ENCODE results near the gene CFAP97.
"Not testable (repeated sequence)": the region's sequence is repeated elsewhere in the genome, so short reads cannot be mapped to it uniquely, and the experiment has no call there.

The CFAP97 gene

DNA sequence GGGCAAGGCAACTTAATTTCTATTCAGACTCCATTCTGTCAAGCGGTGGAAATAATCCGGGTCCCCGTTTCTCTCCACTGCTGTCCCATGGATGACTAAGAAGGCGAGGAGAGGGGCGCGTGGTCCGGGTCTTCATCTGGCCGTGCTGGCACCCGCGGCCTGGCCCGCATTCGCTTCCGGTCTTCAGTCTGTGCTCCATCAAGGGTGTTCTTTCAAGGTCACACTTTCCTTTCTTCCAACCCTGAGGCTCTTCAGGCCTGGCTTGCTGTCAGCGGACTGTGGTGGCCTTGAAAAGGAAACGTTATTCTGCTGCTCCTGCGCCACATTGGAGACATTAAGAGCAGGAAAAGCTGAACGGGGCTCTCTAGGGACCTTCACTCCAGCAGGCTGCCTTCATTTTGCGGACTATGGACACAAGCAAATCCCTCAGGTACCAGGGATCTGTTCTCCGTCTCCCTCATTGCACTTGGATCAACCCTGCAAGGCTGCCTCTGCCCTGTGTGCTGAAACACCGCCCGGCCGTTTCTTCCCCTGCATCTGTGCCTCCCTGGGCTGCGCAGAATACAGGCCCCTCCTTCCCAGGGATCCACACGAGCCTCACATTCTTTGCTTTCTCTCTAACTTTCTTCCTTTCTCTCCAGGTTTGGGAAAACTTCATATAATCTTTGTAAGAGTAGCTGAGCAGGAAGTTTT, 66.4 kb downstream of the CFAP97 start:
- no peaks in the 10 kb centered on the region for H3K9me3 Mint-ChIP-seq
- ATAC-seq (replicated peaks), result no peak
- H3K27ac Mint-ChIP-seq, result no peak overlapping the region
- peaks cover 5% of the 10 kb centered on the region for H3K36me3 Mint-ChIP-seq (ENCODE audit: insufficient read depth)
- peaks cover under 1 to 2% of the 10 kb centered on the region in 2 donors for H3K4me1 Mint-ChIP-seq (ENCODE audit: low read depth in 2 of 2)
- no peak for DNase-seq
- peaks cover 16 to 29% of the 10 kb centered on the region in 2 donors for H3K27me3 Mint-ChIP-seq
- H3K4me3 Mint-ChIP-seq, result no peak overlapping the region

GRCh38 chr4:185134307-185134869, 69.4 kb downstream of the CFAP97 start:
- peak; percentile 80 for ATAC-seq (replicated peaks)
- H3K36me3 Mint-ChIP-seq (ENCODE audit: insufficient read depth), result peaks cover 4% of the 10 kb centered on the region
- no peak overlapping the region for H3K27ac Mint-ChIP-seq
- H3K27me3 Mint-ChIP-seq, result peaks cover 22 to 45% of the 10 kb centered on the region in 2 donors
- H3K4me3 Mint-ChIP-seq, result no peak overlapping the region
- peak in 1 of 3 experiments; percentile 12 for DNase-seq
- H3K9me3 Mint-ChIP-seq, result no peaks in the 10 kb centered on the region
- H3K4me1 Mint-ChIP-seq (ENCODE audit: low read depth in 2 of 2), result no peaks in the 10 kb centered on the region

- no peaks in the 10 kb centered on the region for H3K36me3 Mint-ChIP-seq (ENCODE audit: insufficient read depth)
- H3K27me3 Mint-ChIP-seq, result peaks cover 21 to 52% of the 10 kb centered on the region in 2 donors
- H3K9me3 Mint-ChIP-seq, result no peaks in the 10 kb centered on the region
- DNase-seq (peak; percentile 17 to 24 (median 18)), ATAC-seq (replicated peaks) (peak; percentile 82)
- peak overlapping the region; percentile 70 to 77 for H3K4me3 Mint-ChIP-seq
- no peak overlapping the region for H3K27ac Mint-ChIP-seq
- H3K4me1 Mint-ChIP-seq (ENCODE audit: low read depth in 2 of 2), result peaks cover 2 to 4% of the 10 kb centered on the region in 2 donors
Observed at GRCh38 chr4:185128272-185129119, 75.3 kb downstream of the CFAP97 start.

DNA sequence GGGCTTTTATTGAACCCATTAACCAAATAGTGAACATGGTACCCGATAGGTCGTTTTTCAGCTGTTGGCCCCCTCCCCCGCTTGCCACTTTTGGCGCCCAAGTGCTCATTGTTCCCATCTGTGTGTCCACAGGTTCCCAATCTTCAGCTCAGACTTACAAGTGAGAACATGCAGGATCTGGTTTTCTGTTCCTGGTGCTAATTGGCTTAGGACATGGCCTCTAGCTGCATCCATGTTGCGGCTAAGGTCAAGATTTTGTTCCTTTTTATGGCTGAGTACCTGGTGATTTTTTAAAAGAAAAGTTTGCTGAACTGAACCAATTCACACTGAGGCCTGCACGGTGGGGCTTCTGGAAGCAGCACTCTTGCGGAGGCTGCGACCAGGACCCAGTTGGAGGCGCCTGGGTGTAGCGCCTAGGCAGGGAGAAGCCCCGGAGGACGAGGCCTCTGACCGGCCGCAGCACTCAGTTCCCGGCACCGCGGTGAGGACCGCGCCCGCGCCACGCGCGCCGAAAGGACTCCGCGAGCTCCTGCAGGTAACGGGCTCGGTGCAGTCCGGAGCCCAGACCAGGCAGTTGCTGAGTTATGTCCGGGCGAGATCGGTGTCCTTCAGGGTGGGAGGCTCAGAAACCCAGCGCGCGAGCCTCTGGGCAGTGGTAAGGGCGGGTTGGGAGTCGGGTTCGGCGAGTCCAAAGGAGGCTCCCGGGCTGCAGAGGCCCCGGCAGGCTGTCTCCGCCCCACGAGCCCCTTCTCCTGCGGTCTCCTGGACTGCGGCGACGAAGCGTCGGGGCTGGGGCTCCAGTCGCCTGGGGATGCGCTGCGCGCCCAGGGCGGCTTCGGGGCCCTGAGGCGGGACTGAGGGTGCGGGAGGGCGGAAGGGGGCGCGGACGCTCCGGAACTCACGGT, 76.5 kb downstream of the CFAP97 start:
- Mint-ChIP-seq H3K4me3 (peak overlapping the region; percentile 70 to 77), H3K4me1 (ENCODE audit: low read depth in 2 of 2) (peaks cover 3 to 11% of the 10 kb centered on the region in 2 donors), H3K9me3 (no peaks in the 10 kb centered on the region), H3K36me3 (ENCODE audit: insufficient read depth) (no peaks in the 10 kb centered on the region), H3K27ac (no peak overlapping the region), H3K27me3 (peaks cover 33 to 54% of the 10 kb centered on the region in 2 donors)
- ATAC-seq (replicated peaks) (peak; percentile 31), DNase-seq (no peak)

DNA sequence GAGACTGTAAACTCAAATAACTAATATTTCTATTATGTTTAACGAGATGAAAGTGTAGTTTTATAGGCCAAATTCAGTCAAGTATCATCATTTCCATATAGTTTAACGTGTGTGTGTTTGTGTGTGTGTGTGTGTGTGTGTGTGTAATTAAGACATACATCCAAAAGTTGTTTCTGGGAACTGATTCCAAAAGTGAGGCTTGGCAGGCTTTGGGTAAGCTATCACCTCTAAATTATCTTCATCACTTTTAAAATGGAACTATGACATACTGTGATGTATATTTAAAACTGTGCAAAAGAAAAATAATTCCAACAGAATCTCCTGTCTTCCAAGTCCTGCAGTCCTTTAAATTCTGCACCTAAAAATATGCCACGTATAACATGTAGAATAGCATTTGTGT, 79.8 kb downstream of the CFAP97 start:
- peaks cover 3 to 10% of the 10 kb centered on the region in 2 donors for H3K4me1 Mint-ChIP-seq (ENCODE audit: low read depth in 2 of 2)
- H3K9me3 Mint-ChIP-seq, result no peaks in the 10 kb centered on the region
- H3K4me3 Mint-ChIP-seq, result no peak overlapping the region
- no peak for DNase-seq
- H3K27me3 Mint-ChIP-seq, result peaks cover 40 to 53% of the 10 kb centered on the region in 2 donors
- H3K36me3 Mint-ChIP-seq (ENCODE audit: insufficient read depth), result no peaks in the 10 kb centered on the region
- ATAC-seq (replicated peaks), result no peak
- no peak overlapping the region for H3K27ac Mint-ChIP-seq

GRCh38 chr4:185122681-185123345, 81.0 kb downstream of the CFAP97 start:
- H3K27me3 Mint-ChIP-seq, result peaks cover 37 to 53% of the 10 kb centered on the region in 2 donors
- H3K9me3 Mint-ChIP-seq, result no peaks in the 10 kb centered on the region
- H3K4me1 Mint-ChIP-seq (ENCODE audit: low read depth in 2 of 2), result peaks cover 3 to 7% of the 10 kb centered on the region in 2 donors
- H3K27ac Mint-ChIP-seq, result no peak overlapping the region
- no peak overlapping the region for H3K4me3 Mint-ChIP-seq
- no peak for DNase-seq
- no peaks in the 10 kb centered on the region for H3K36me3 Mint-ChIP-seq (ENCODE audit: insufficient read depth)
- ATAC-seq (replicated peaks), result peak; percentile 21

DNA sequence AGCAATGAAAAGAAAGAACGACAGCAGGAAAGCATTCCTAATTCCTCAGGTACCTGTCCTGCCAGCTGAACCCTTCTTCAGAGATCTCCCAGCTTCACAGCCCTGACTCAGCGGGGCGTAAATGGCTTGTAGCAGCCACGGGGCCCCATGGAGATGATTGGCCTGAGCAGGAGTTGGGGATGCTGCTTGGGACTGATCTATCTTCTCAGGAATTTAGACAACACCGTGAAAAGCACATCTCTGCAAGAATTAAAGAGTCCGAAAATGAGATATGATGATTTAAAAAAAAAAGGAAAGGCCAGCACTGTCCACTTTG, 83.2 kb downstream of the CFAP97 start:
- no peak overlapping the region for H3K27ac Mint-ChIP-seq

GRCh38 chr4:185119927-185120630, 83.7 kb downstream of the CFAP97 start:
- Mint-ChIP-seq H3K4me3 (no peak overlapping the region), H3K27ac (no peak overlapping the region), H3K4me1 (ENCODE audit: low read depth in 2 of 2) (peaks cover 1 to 7% of the 10 kb centered on the region in 2 donors), H3K27me3 (peaks cover 33 to 34% of the 10 kb centered on the region in 2 donors), H3K36me3 (ENCODE audit: insufficient read depth) (no peaks in the 10 kb centered on the region), H3K9me3 (no peaks in the 10 kb centered on the region)
- no peak for ATAC-seq (replicated peaks)
- no peak for DNase-seq

More for the DNA sequence above, 83.2 kb downstream of the CFAP97 start:
- H3K27me3 Mint-ChIP-seq, result peaks cover 33 to 40% of the 10 kb centered on the region in 2 donors
- no peaks in the 10 kb centered on the region for H3K9me3 Mint-ChIP-seq
- H3K4me1 Mint-ChIP-seq (ENCODE audit: low read depth in 2 of 2), result peaks cover 1 to 7% of the 10 kb centered on the region in 2 donors
- no peaks in the 10 kb centered on the region for H3K36me3 Mint-ChIP-seq (ENCODE audit: insufficient read depth)
- DNase-seq (no peak), ATAC-seq (replicated peaks) (no peak)
- H3K4me3 Mint-ChIP-seq, result no peak overlapping the region

DNA sequence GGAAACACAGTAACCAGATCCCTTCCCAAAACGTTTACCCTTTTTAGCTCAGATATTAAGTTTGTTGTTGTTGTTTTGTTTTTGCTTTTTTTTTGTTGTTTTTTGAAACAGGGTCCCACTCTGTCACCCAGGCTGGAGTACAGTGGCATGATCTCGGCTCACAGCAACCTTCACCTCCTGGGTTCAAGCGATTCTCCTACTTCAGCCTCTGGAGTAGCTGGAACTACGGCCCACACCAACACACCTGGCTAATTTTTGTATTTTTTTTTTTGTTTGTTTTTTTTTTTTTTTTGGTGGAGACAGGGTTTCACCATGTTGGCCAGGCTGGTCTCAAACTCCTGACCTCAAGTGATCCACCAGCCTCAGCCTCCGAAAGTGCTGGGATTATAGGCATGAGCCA, 84.3 kb downstream of the CFAP97 start:
- not testable (repeated sequence) for H3K27ac Mint-ChIP-seq; H3K36me3 Mint-ChIP-seq (ENCODE audit: insufficient read depth); H3K9me3 Mint-ChIP-seq; ATAC-seq (replicated peaks); H3K4me1 Mint-ChIP-seq (ENCODE audit: low read depth in 2 of 2); DNase-seq; H3K4me3 Mint-ChIP-seq
- peaks cover 29 to 35% of the 10 kb centered on the region in 2 donors for H3K27me3 Mint-ChIP-seq

DNA sequence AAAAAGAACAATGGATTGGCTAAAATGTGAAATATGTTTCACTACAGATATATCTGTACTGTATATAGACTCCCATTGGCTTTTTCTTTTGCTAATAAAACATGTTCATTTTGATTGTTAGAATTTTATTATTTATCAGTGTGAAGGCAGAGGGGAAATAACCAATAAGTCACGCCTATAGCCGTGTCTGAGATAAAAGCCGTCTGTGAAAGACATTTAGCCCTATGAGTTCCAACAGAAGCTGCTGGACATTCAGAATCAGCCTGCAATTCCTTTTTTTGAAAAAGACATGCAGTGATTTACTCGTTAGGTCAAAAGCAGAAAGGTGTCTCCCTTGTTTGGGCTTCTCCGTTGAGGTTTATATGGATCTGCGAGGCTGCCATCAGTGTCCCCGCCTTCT, 84.9 kb downstream of the CFAP97 start:
- Mint-ChIP-seq H3K9me3 (no peaks in the 10 kb centered on the region), H3K27ac (no peak overlapping the region), H3K4me1 (ENCODE audit: low read depth in 2 of 2) (peaks cover 1 to 7% of the 10 kb centered on the region in 2 donors), H3K27me3 (peaks cover 32 to 41% of the 10 kb centered on the region in 2 donors), H3K4me3 (no peak overlapping the region), H3K36me3 (ENCODE audit: insufficient read depth) (no peaks in the 10 kb centered on the region)
- no peak for ATAC-seq (replicated peaks)
- DNase-seq, result no peak

DNA sequence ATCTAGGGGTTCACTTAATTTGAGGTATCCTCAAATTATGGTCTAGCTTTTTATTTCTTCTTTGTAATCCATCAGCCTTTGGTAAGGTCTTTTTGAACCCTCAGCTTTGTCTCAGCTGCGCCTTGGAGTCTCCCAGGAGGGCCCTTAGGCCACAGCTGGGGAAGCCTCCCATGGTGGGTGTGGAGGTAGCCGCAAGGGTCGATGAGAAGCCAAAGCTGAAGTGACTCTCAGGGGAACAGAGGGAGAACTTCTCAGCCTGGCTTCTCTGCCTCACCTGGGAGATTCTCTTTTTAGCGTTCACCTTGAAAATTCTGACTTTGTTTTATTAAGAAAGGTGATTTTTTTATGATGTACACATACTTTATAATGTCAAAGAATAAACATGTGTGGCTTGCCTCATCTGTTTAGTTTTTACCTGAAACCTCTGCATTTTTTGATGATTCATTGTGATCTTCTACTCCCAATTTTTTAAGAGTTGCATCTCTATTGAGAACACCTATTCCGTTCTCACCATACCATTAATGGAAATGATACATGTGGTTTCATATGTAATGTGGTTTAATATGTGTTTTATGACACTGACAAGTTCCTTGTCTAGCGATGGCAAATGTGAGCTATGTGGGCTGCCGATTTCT, 86.4 kb downstream of the CFAP97 start:
- no peaks in the 10 kb centered on the region for H3K36me3 Mint-ChIP-seq (ENCODE audit: insufficient read depth)
- ATAC-seq (replicated peaks) (no peak), DNase-seq (no peak)
- H3K4me1 Mint-ChIP-seq (ENCODE audit: low read depth in 2 of 2), result peaks cover under 1% of the 10 kb centered on the region in 2 donors
- H3K4me3 Mint-ChIP-seq, result no peak overlapping the region
- no peaks in the 10 kb centered on the region for H3K9me3 Mint-ChIP-seq
- no peak overlapping the region for H3K27ac Mint-ChIP-seq
- H3K27me3 Mint-ChIP-seq, result peaks cover 34 to 41% of the 10 kb centered on the region in 2 donors

GRCh38 chr4:185115827-185116232, 88.0 kb downstream of the CFAP97 start:
- Mint-ChIP-seq H3K27ac (no peak overlapping the region), H3K4me1 (ENCODE audit: low read depth in 2 of 2) (no peaks in the 10 kb centered on the region), H3K4me3 (no peak overlapping the region), H3K9me3 (no peaks in the 10 kb centered on the region), H3K27me3 (peaks cover 28 to 31% of the 10 kb centered on the region in 2 donors), H3K36me3 (ENCODE audit: insufficient read depth) (no peaks in the 10 kb centered on the region)
- ATAC-seq (replicated peaks) (no peak), DNase-seq (no peak)
